Measurements from ENCODE around the gene ZNF35. TPM values are rescaled to one million over a fixed set of nuclear protein-coding genes. Genes with fewer than 3 reads are reported as not detected.

The ZNF35 gene
- polyA plus RNA-seq, 1 of the 3 experiments (the other 2 are of a cell fraction) = 2.4 TPM

GRCh38 chr3:44682182-44682896 is 33.8 kb downstream of the ZNF35 start:
- no peak overlapping the region for H3K4me2 ChIP-seq
- TF ChIP-seq USF1 (IDR thresholded peaks at IDR 0.05; ENCODE audit: borderline replicate concordance, low read depth) = no peak
- no peak for TF ChIP-seq NFIC (IDR thresholded peaks at IDR 0.05; ENCODE audit: borderline replicate concordance)
- TF ChIP-seq NRF1 (IDR thresholded peaks at IDR 0.05; ENCODE audit: low read depth, low read length) = no peak
- no peak overlapping the region for H3K27ac ChIP-seq (ENCODE audit: low read depth in 2 of 2, low read length in 1 of 2)

GRCh38 chr3:44685128-44685800 is 36.7 kb downstream of the ZNF35 start:
- Histone ChIP-seq H3F3A (replicated peaks; ENCODE audit: insufficient read depth) (no peaks in the 10 kb centered on the region), H3K36me3 (replicated peaks in 1 of 2; ENCODE audit: control insufficient read depth in 1 of 2, insufficient read depth in 2 of 2, low read length in 1 of 2) (peaks cover 10 to 21% of the 10 kb centered on the region in 2 experiments), H2AFZ (ENCODE audit: low read depth) (peak overlapping the region; percentile 95), H3K27ac (ENCODE audit: low read depth in 2 of 2, low read length in 1 of 2) (peak overlapping the region in 1 of 2 experiments; percentile 58; a peak in 1 of 4 replicates), H3K4me1 (ENCODE audit: control insufficient read depth in 1 of 2, insufficient read depth in 2 of 2, low read depth in 1 of 2, low read length in 1 of 2) (peaks cover 0 to 2% of the 10 kb centered on the region in 2 experiments; a peak in 1 of 4 replicates), H3K4me3 (ENCODE audit: low read depth in 2 of 2, low read length in 1 of 2) (peak overlapping the region; percentile 67 to 86), H3K9me2 (no peaks in the 10 kb centered on the region), H3K4me2 (peak overlapping the region; percentile 83), H3K9ac (peak overlapping the region; percentile 74), H3K9me3 (no peaks in the 10 kb centered on the region), H4K20me1 (ENCODE audit: insufficient read depth) (no peaks in the 10 kb centered on the region), H3K27me3 (ENCODE audit: insufficient read depth) (no peaks in the 10 kb centered on the region), H3K79me2 (ENCODE audit: insufficient read depth) (no peaks in the 10 kb centered on the region)
- peak; percentile 94 for DNase-seq
- ChIA-PET POLR2A (interaction anchor here (0.7 to 1.0 kb wide), 2 partner anchors 60 to 130 kb away, joined by 3 to 5 read pairs; partner anchors contain the start of genes ZKSCAN7 and ZNF197), CTCF (interaction anchor here (1.2 kb wide), 1 partner anchor 60 kb away, joined by 3 read pairs; no protein-coding TSS in a partner anchor)
- 9% methylated on average over 28 of the region's 48 CpGs for WGBS (ENCODE audit: low lambda C conversion rate)
- peak; percentile 40; the same call in 1 of the 2 replicates for TF ChIP-seq YY1 (IDR thresholded peaks at IDR 0.05; ENCODE audit: low read depth)
- no peak for TF ChIP-seq EP300 (IDR thresholded peaks at IDR 0.05; ENCODE audit: borderline replicate concordance in 1 of 2, low read depth in 1 of 2, low read length in 1 of 2)
- 0 out of 2 replicates have a peak, but pooled peaks have one; percentile 24 for TF ChIP-seq REST (IDR thresholded peaks at IDR 0.05; ENCODE audit: low read depth, low read length)
- peak; percentile 97 for TF ChIP-seq ZBTB33 (IDR thresholded peaks at IDR 0.05; ENCODE audit: borderline replicate concordance, low read depth)
- TF ChIP-seq NFIC (IDR thresholded peaks at IDR 0.05; ENCODE audit: borderline replicate concordance) = no peak
- TF ChIP-seq MXI1 (IDR thresholded peaks at IDR 0.05; ENCODE audit: low read depth, low read length) = peak; percentile 37; the same call in 1 of the 2 replicates
- peak; percentile 65; the same call in 1 of the 2 replicates for TF ChIP-seq POLR2AphosphoS5 (IDR thresholded peaks at IDR 0.05; ENCODE audit: low read depth, low read length)
- no peak for TF ChIP-seq EZH2phosphoT487 (IDR thresholded peaks at IDR 0.05; ENCODE audit: borderline replicate concordance, low read depth)
- peak; percentile 99 for TF ChIP-seq CHD2 (IDR thresholded peaks at IDR 0.05; ENCODE audit: low read length, partially characterized antibody)
- TF ChIP-seq RCOR1 (IDR thresholded peaks at IDR 0.05; ENCODE audit: low read length) = no peak
- TF ChIP-seq CTCF (IDR thresholded peaks at IDR 0.05) = no peak
- TF ChIP-seq FOXJ3 (CRISPR knock-in tag; IDR thresholded peaks at IDR 0.05) = no peak
- peak; percentile 69; the same call in 1 of the 2 replicates for TF ChIP-seq TAF1 (IDR thresholded peaks at IDR 0.05; ENCODE audit: borderline replicate concordance, low read depth, low read length)

More at GRCh38 chr3:44682182-44682896, 33.8 kb downstream of the ZNF35 start:
- H3K9me3 ChIP-seq = no peaks in the 10 kb centered on the region
- no peak for DNase-seq
- peaks cover 0 to 5% of the 10 kb centered on the region in 2 experiments; a peak in 1 of 4 replicates for H3K4me1 ChIP-seq (ENCODE audit: control insufficient read depth in 1 of 2, insufficient read depth in 2 of 2, low read depth in 1 of 2, low read length in 1 of 2)
- no peaks in the 10 kb centered on the region for H3K79me2 ChIP-seq (ENCODE audit: insufficient read depth)
- no peaks in the 10 kb centered on the region for H3K27me3 ChIP-seq (ENCODE audit: insufficient read depth)
- no peak overlapping the region for H3K9ac ChIP-seq
- ChIA-PET CTCF (no interaction called here), POLR2A (no interaction called here)
- H3K9me2 ChIP-seq = no peaks in the 10 kb centered on the region
- H4K20me1 ChIP-seq (ENCODE audit: insufficient read depth) = no peaks in the 10 kb centered on the region
- peaks cover 10 to 21% of the 10 kb centered on the region in 2 experiments for H3K36me3 ChIP-seq (replicated peaks in 1 of 2; ENCODE audit: control insufficient read depth in 1 of 2, insufficient read depth in 2 of 2, low read length in 1 of 2)
- no peak overlapping the region for H3K4me3 ChIP-seq (ENCODE audit: low read depth in 2 of 2, low read length in 1 of 2)
- H2AFZ ChIP-seq (ENCODE audit: low read depth) = no peak overlapping the region
- 63% methylated on average over 2 of the region's 2 CpGs for WGBS (ENCODE audit: low lambda C conversion rate)
- no peaks in the 10 kb centered on the region for H3F3A ChIP-seq (replicated peaks; ENCODE audit: insufficient read depth)

All from SK-N-SH (cell line).